IPS-15b (cell line): ENCODE data around the gene PLPPR2.
"Not testable (repeated sequence)": the region's sequence is repeated elsewhere in the genome, so short reads cannot be mapped to it uniquely, and the experiment has no call there.

Source experiments
- H3K27me3 ChIP-seq: one replicate; pipeline ENCODE4 v1.6.1; 2013; ENCODE audit warnings: low read length; ENCODE audit not compliant: control insufficient read depth, insufficient read depth
- H3K36me3 ChIP-seq: one replicate; pipeline ENCODE4 v1.6.1; 2013; ENCODE audit warnings: low read length; ENCODE audit not compliant: control insufficient read depth, insufficient read depth
- H3K4me1 ChIP-seq: one replicate; pipeline ENCODE4 v1.6.1; 2013; ENCODE audit warnings: mild to moderate bottlenecking, low read length; ENCODE audit not compliant: control insufficient read depth, insufficient read depth
- H3K4me3 ChIP-seq: one replicate; pipeline ENCODE4 v1.5.1; 2013; ENCODE audit warnings: low read depth, low read length
- H3K9ac ChIP-seq: one replicate; pipeline ENCODE4 v1.6.1; 2013; ENCODE audit warnings: low read depth, mild to moderate bottlenecking, low read length
- H3K9me3 ChIP-seq: one replicate; pipeline ENCODE4 v1.6.1; 2013; ENCODE audit warnings: mild to moderate bottlenecking, low read length; ENCODE audit not compliant: control insufficient read depth, insufficient read depth

Gene PLPPR2

GRCh38 chr19:11331502-11331901 is 23.7 kb upstream of the PLPPR2 start:
- H3K27me3 ChIP-seq, result no peaks in the 10 kb centered on the region
- H3K4me3 ChIP-seq, result no peak overlapping the region
- H3K9ac ChIP-seq, result no peak overlapping the region
- peaks cover 11% of the 10 kb centered on the region for H3K36me3 ChIP-seq
- H3K9me3 ChIP-seq, result no peaks in the 10 kb centered on the region
- no peaks in the 10 kb centered on the region for H3K4me1 ChIP-seq

- Histone ChIP-seq H3K4me1 (no peaks in the 10 kb centered on the region), H3K9ac (no peak overlapping the region)
These were observed 22.4 kb upstream of the PLPPR2 start for GRCh38 chr19:11332822-11333221.

GRCh38 chr19:11333838-11334237 is 21.4 kb upstream of the PLPPR2 start:
- H3K4me3 ChIP-seq, H3K9me3 ChIP-seq, H3K4me1 ChIP-seq, H3K27me3 ChIP-seq, H3K9ac ChIP-seq: not testable (repeated sequence)
- H3K36me3 ChIP-seq, result peaks cover 12% of the 10 kb centered on the region

More at GRCh38 chr19:11332822-11333221, 22.4 kb upstream of the PLPPR2 start:
- Histone ChIP-seq H3K36me3 (peaks cover 12% of the 10 kb centered on the region), H3K9me3 (no peaks in the 10 kb centered on the region), H3K27me3 (no peaks in the 10 kb centered on the region), H3K4me3 (no peak overlapping the region)

- Histone ChIP-seq H3K4me3 (no peak overlapping the region), H3K27me3 (no peaks in the 10 kb centered on the region), H3K36me3 (peaks cover 12% of the 10 kb centered on the region), H3K9ac (no peak overlapping the region), H3K4me1 (no peaks in the 10 kb centered on the region), H3K9me3 (no peaks in the 10 kb centered on the region)
These were observed 19.6 kb upstream of the PLPPR2 start for GRCh38 chr19:11335449-11336146.

- peaks cover 12% of the 10 kb centered on the region for H3K36me3 ChIP-seq
These were observed 18.2 kb upstream of the PLPPR2 start for GRCh38 chr19:11337080-11337479.

DNA sequence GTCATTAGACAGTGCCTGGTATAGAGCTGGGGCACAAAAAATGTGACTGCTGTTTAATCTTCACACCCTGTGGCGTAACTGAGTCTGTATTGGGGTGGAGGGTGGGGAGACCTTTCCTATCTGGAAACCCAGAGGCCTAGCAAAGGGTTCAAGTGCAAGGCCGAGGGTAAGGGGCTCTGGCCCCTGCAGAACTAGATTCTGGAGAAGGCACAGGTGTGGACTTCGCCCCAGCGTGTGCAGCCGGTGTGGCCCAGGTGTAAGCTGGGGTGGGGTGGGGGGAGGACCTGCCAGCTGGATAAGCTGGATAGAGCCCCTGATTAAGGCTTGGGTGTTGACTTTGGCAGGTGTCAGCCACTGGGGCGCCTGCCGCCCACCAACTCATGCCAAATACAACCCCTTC is 17.1 kb upstream of the PLPPR2 start:
- no peak overlapping the region for H3K4me3 ChIP-seq
- peaks cover 12% of the 10 kb centered on the region for H3K36me3 ChIP-seq
- H3K4me1 ChIP-seq, result no peaks in the 10 kb centered on the region
- H3K9ac ChIP-seq, result no peak overlapping the region
- H3K27me3 ChIP-seq, result no peaks in the 10 kb centered on the region
- H3K9me3 ChIP-seq, result no peaks in the 10 kb centered on the region

More at GRCh38 chr19:11337080-11337479, 18.2 kb upstream of the PLPPR2 start:
- Histone ChIP-seq H3K4me1 (no peaks in the 10 kb centered on the region), H3K9me3 (no peaks in the 10 kb centered on the region), H3K27me3 (no peaks in the 10 kb centered on the region), H3K9ac (no peak overlapping the region), H3K4me3 (no peak overlapping the region)

GRCh38 chr19:11338569-11339253 is 16.5 kb upstream of the PLPPR2 start:
- peaks cover 12% of the 10 kb centered on the region for H3K36me3 ChIP-seq
- no peaks in the 10 kb centered on the region for H3K27me3 ChIP-seq
- H3K9ac ChIP-seq, result no peak overlapping the region
- H3K4me1 ChIP-seq, result no peaks in the 10 kb centered on the region
- H3K9me3 ChIP-seq, result no peaks in the 10 kb centered on the region
- H3K4me3 ChIP-seq, result peak overlapping the region; percentile 64

DNA sequence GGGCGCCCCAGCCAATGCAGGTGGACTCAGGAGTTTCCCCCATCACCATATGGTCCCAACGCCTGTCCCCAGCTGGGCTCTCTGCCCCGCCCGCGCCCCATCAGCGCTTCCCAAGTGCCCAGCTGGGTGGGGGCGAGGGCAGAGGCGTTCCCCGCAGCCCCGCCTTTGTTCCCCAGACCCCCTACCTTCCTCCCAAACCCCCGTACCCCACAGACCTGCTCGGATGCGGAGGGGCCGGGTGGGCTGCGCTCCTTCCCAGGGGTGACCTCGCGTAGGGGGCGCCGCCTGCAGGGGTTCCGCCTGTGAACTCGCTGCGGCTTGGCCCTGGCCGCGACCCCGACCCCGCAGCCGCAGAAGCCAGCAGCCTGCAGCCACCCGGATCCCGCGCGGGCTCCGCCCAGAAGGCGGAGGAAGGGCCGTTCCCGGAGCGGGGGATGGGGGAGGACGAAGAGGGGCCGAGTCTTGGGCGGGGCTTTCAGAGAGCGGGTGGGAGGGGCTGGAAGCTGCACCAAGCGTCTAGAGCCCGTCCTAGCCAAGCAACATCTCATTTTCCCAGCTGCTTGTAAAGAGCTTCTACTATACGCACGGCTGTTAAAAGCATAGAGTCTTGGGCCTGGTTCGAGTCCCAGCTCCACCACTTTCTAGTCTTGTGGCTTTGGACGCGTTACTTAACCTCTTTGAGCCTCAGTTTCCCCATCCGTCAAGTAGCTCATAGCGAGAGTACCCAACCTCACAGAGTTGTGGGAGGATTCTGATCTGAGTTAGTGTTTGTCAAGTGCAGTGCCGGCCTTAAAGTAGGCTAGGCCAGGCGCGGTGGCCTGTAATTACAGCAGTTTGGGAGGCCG is 15.8 kb upstream of the PLPPR2 start, which contains the start of gene RAB3D:
Gene RAB3D (minus strand): TSS at position 404 of the 845 bp plus-strand sequence. CDS start 2,258 bp downstream, outside the sequence.
- Histone ChIP-seq H3K4me1 (no peaks in the 10 kb centered on the region), H3K27me3 (no peaks in the 10 kb centered on the region), H3K36me3 (peaks cover 10% of the 10 kb centered on the region), H3K4me3 (peak within 1 kb of the TSS; percentile 64), H3K9me3 (no peaks in the 10 kb centered on the region), H3K9ac (no peak within 1 kb of the TSS)

GRCh38 chr19:11340099-11340467 is 15.1 kb upstream of the PLPPR2 start:
- not testable (repeated sequence) for H3K4me1 ChIP-seq, H3K9ac ChIP-seq, H3K27me3 ChIP-seq, H3K4me3 ChIP-seq, H3K36me3 ChIP-seq, H3K9me3 ChIP-seq

DNA sequence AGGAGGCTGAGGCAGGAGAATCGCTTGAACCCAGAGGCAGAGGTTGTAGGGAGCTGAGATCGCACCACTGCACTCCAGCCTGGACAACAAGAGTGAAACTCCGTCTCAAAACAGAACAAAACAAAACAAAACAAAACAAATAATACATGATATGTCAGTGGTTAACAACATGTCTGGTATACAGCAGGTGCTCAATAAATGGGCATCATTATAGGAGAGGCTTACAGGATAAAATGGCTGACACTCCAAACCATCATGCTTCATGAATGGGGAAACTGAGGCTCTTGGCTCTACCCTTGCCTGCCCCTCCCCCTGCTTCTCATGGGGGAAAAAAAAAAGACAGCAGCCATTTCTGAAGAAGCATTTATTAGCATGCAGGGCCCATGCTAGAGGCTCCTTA is 12.8 kb upstream of the PLPPR2 start:
- H3K4me1 ChIP-seq, result no peaks in the 10 kb centered on the region
- no peaks in the 10 kb centered on the region for H3K9me3 ChIP-seq
- no peaks in the 10 kb centered on the region for H3K27me3 ChIP-seq
- no peaks in the 10 kb centered on the region for H3K36me3 ChIP-seq
- H3K4me3 ChIP-seq, result no peak overlapping the region
- H3K9ac ChIP-seq, result no peak overlapping the region

DNA sequence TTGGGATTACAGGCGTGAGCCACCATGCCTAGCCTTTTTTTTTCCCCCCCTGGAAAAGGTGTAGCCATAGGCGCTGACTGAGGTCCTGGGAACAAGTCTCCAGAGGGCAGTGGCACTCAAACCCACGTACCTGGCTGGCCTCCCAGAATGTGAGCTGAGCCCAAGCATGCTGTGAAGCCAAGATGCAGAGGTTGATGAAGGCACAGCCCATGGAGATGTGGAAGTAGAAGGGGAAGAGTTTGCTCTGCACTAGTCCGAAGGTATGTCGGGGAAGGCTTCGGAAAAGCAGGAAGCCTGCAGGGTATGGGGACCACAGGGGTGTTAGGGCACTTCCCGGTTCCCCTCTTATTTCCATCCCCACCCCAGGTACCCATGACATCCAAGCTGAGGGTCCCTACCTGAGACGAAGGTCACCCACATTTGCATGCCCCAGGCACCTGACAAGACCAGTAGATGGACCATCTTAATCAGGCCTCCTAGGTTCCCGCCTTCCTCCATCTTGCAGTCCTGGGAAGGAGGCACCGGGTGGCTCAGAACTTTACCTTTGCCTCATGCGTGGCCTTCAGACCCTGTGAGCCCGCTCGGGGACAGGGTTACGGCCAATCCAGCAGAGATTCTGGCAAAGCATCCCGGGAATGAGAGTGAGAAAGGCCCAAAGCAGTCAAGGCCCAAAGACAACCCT is 10.0 kb upstream of the PLPPR2 start:
- Histone ChIP-seq H3K9me3 (no peaks in the 10 kb centered on the region), H3K4me1 (no peaks in the 10 kb centered on the region)

More for the DNA sequence above, 10.0 kb upstream of the PLPPR2 start:
- Histone ChIP-seq H3K4me3 (peak overlapping the region; percentile 78), H3K9ac (peak overlapping the region; percentile 12), H3K27me3 (no peaks in the 10 kb centered on the region), H3K36me3 (no peaks in the 10 kb centered on the region)
